ENCODE measurements around the gene MOB3A.

MOB3A gene

DNA sequence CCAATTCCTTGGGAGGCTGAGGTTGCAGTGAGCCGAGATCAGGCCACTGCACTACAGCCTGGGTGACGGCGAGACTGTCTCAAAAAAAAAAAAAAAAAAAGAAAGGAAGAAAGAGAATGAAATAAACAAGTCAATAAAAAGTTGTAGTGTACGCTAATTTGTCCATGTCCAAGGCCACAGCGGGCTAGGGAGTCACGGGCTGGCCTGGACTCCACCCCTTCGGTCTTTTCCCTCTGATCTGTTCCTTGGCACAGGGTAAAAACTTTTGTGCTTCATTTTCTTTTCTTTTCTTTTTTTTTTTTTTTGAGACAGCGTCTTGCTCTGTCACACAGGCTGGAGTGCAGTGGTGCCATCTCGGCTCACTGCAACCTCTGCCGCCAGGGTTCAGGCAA lies 25.7 kb downstream of the MOB3A start:
- H3K4me3 ChIP-seq (ENCODE audit: low read depth, low read length) = no peak overlapping the region

DNA sequence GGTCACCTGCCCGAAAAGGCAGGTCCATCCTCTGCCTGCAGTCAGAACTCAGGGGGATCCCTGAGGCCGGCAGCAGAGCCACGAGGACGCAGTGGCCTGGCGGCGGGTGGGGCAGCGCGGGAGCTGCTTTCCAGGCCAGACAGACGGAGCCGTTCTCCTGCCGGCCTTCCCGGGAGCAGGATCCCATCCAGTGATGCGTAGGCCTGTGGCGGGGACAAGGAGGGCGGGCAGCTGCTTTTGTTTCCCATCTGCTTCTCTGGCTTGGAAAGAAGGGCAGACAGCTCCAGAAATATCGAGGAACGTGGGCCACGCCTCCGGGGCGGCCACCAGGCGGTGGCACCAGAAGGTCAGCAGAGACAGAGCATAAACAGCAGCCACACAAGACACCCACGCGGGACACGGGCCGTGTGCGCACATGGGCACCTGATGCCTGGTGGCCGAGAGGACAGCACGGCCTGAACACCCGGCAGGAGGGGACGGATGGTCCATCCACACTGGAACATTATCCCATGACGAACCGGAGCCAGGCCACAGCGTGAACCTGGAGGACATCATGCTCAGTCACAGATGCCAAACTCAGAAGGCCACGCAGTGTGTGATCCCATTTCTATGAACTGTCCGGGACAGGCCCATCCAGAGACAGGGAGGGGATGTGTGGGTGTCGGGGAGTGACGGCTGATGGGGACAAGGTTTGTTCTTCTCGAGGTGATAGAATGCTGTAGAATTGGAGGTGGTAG lies 31.2 kb downstream of the MOB3A start:
- no peak for TF ChIP-seq CTCF (IDR thresholded peaks at IDR 0.05; ENCODE audit: control insufficient read depth, extremely low read depth, insufficient read depth)
- H3K4me3 ChIP-seq (ENCODE audit: low read depth, low read length) = no peak overlapping the region
- DNase-seq (ENCODE audit: low read depth) = no peak

More for the DNA sequence above, 25.7 kb downstream of the MOB3A start:
- DNase-seq (ENCODE audit: low read depth) = no peak
- TF ChIP-seq CTCF (IDR thresholded peaks at IDR 0.05; ENCODE audit: control insufficient read depth, extremely low read depth, insufficient read depth) = no peak

DNA sequence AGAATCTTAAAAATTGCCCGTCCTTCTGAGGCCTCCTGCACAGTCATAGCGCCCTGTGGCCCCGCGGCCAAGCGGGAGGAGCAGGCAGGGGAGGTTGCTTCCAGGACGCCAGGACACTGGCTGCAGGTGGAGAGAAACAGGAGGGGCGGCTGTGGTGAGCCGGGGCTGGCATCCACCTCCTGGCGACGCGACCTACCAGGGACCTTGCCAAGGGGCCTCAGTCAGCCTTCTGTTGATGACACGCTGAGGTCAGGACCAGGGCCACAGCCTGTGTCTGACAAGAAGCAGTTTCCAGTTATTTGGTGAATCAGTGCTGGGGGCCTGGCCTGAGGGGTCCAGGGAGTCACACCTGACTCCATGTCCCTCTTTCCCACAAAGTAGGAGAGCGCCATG lies 31.7 kb downstream of the MOB3A start:
- no peak for DNase-seq (ENCODE audit: low read depth)
- no peak for TF ChIP-seq CTCF (IDR thresholded peaks at IDR 0.05; ENCODE audit: control insufficient read depth, extremely low read depth, insufficient read depth)
- H3K4me3 ChIP-seq (ENCODE audit: low read depth, low read length) = no peak overlapping the region

GRCh38 chr19:2063824-2064223 lies 32.3 kb downstream of the MOB3A start:
- no peak for TF ChIP-seq CTCF (IDR thresholded peaks at IDR 0.05; ENCODE audit: control insufficient read depth, extremely low read depth, insufficient read depth)
- no peak for DNase-seq (ENCODE audit: low read depth)
- H3K4me3 ChIP-seq (ENCODE audit: low read depth, low read length) = no peak overlapping the region

DNA sequence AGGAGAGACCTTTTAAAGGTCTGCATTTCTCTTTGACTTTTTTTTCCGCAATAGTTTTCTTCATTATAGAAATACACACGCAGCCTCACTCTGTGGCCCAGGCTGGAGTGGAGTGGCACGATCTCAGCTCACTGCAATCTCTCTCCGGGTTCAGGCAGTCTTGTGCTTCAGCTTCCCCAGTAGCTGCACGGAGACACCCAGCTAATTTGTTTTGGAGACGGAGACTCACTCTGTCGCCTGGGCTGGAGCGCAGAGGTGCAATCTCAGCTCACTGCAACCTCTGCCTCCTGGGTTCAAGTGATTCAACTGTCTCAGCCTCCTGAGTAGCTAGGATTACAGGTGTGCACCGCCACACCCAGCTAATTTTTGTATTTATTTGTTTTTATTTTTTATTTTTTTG lies 33.4 kb downstream of the MOB3A start:
- no peak for TF ChIP-seq CTCF (IDR thresholded peaks at IDR 0.05; ENCODE audit: control insufficient read depth, extremely low read depth, insufficient read depth)
- H3K4me3 ChIP-seq (ENCODE audit: low read depth, low read length) = no peak overlapping the region; the same call in 1 of the 2 replicates
- DNase-seq (ENCODE audit: low read depth) = no peak

DNA sequence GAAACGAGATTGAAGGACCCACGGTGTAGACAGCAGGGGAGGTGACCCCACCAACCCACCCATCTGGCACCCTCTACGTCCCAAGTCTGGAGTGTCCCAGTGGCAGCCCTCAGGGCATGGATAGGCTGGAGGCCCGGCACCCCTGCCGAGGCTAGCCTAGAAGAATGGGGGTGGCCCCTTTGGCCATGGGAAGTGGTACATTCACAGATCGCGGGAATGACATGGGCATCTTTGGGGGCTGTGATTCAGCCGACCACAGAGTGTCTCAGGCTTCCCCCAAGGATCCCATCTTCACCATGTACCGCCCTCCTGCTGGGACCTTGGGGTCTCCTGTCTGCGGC lies 33.8 kb downstream of the MOB3A start:
- H3K4me3 ChIP-seq (ENCODE audit: low read depth, low read length) = peak overlapping the region; percentile 55
- TF ChIP-seq CTCF (IDR thresholded peaks at IDR 0.05; ENCODE audit: control insufficient read depth, extremely low read depth, insufficient read depth) = no peak
- no peak for DNase-seq (ENCODE audit: low read depth)

Data from LNCaP clone FGC (cell line).